ENCODE measurements around the gene RSPH1.
A peak's percentile ranks its signal among the peaks of the same experiment; 100 is the strongest.

The RSPH1 gene

GRCh38 chr21:42513151-42513984 is 17.3 kb upstream of the RSPH1 start, which contains the start of gene SLC37A1:
Gene SLC37A1 (plus strand): TSS chr21:42513852. CDS start chr21:42518455, 4,603 bp downstream.
- peak; percentile 26 for DNase-seq (ENCODE audit: low read depth)

- no peak for DNase-seq (ENCODE audit: low read depth)
Observed at GRCh38 chr21:42512346-42513034, 16.5 kb upstream of the RSPH1 start.

GRCh38 chr21:42509244-42509643 is 13.2 kb upstream of the RSPH1 start:
- DNase-seq (ENCODE audit: low read depth), result no peak

- no peak for DNase-seq (ENCODE audit: low read depth)
Observed at GRCh38 chr21:42508371-42508770, 12.3 kb upstream of the RSPH1 start.

- DNase-seq (ENCODE audit: low read depth), result no peak
Observed at GRCh38 chr21:42507418-42507817, 11.4 kb upstream of the RSPH1 start.

- no peak for DNase-seq (ENCODE audit: low read depth)
Observed at GRCh38 chr21:42505090-42505726, 9.2 kb upstream of the RSPH1 start.

- no peak for DNase-seq (ENCODE audit: low read depth)
Observed at GRCh38 chr21:42503711-42504110, 7.7 kb upstream of the RSPH1 start.

- DNase-seq (ENCODE audit: low read depth), result no peak
Observed at GRCh38 chr21:42500736-42501135, 4.7 kb upstream of the RSPH1 start.

- no peak for DNase-seq (ENCODE audit: low read depth)
Observed at GRCh38 chr21:42500225-42500624, 4.2 kb upstream of the RSPH1 start.

GRCh38 chr21:42499444-42500112 is 3.6 kb upstream of the RSPH1 start:
- no peak for DNase-seq (ENCODE audit: low read depth)

GRCh38 chr21:42498012-42498411 is 2.0 kb upstream of the RSPH1 start:
- no peak for DNase-seq (ENCODE audit: low read depth)

GRCh38 chr21:42496839-42497202 is 797 bp upstream of the RSPH1 start:
- DNase-seq (ENCODE audit: low read depth), result no peak

- DNase-seq (ENCODE audit: low read depth), result no peak
Observed at GRCh38 chr21:42495765-42496119, 282 bp downstream of the RSPH1 start.

- no peak for DNase-seq (ENCODE audit: low read depth)
Observed at GRCh38 chr21:42495027-42495426, 997 bp downstream of the RSPH1 start.

- no peak for DNase-seq (ENCODE audit: low read depth)
Observed at GRCh38 chr21:42493109-42494060, 2.6 kb downstream of the RSPH1 start.

- no peak for DNase-seq (ENCODE audit: low read depth)
Observed at GRCh38 chr21:42492201-42492600, 3.8 kb downstream of the RSPH1 start.

GRCh38 chr21:42491328-42491727 is 4.7 kb downstream of the RSPH1 start:
- DNase-seq (ENCODE audit: low read depth), result no peak

GRCh38 chr21:42490720-42491119 is 5.3 kb downstream of the RSPH1 start:
- DNase-seq (ENCODE audit: low read depth), result no peak

GRCh38 chr21:42489991-42490390 is 6.0 kb downstream of the RSPH1 start:
- DNase-seq (ENCODE audit: low read depth), result no peak

- no peak for DNase-seq (ENCODE audit: low read depth)
Observed at GRCh38 chr21:42489006-42489563, 6.9 kb downstream of the RSPH1 start.

GRCh38 chr21:42486531-42486930 is 9.5 kb downstream of the RSPH1 start:
- DNase-seq (ENCODE audit: low read depth), result no peak

Measured in stimulated activated CD4-positive, alpha-beta T cell treated with anti-CD3 and anti-CD28 coated beads, Interleukin-2, amount 100 ng/mL, for 4 hours (primary cell).